ENCODE results near the gene EFCC1. TPM values are rescaled to one million over a fixed set of nuclear protein-coding genes. Genes with fewer than 3 reads are reported as not detected.

The EFCC1 gene
- total and polyA plus RNA-seq, 2 of the 13 experiments (the other 11 are each of a cell fraction or from before 2014, with no cell fraction given) = not detected

- no peak for TF ChIP-seq CCAR2 (optimal IDR thresholded peaks at IDR 0.05; ENCODE audit: low read depth, low read length)
- no peak for TF ChIP-seq ZMYM3 (CRISPR knock-in tag; IDR thresholded peaks at IDR 0.05)
- TF ChIP-seq CREB1 (IDR thresholded peaks at IDR 0.05) = peak; percentile 30; the same call in 1 of the 2 replicates
- no peak for TF ChIP-seq CREB1 (CRISPR knock-in tag; IDR thresholded peaks at IDR 0.05)
- no peak for TF ChIP-seq NONO (IDR thresholded peaks at IDR 0.05)
- no peak for TF ChIP-seq NONO (CRISPR knock-in tag; conservative IDR thresholded peaks at IDR 0.05)
- TF ChIP-seq IKZF5 (CRISPR knock-in tag; IDR thresholded peaks at IDR 0.05) = 0 out of 2 replicates have a peak, but pooled peaks have one; percentile 30
- TF ChIP-seq GMEB1 (CRISPR knock-in tag; IDR thresholded peaks at IDR 0.05; ENCODE audit: borderline replicate concordance) = peak; percentile 44; the same call in 1 of the 2 replicates
- TF ChIP-seq CTCF (CRISPR knock-in tag; IDR thresholded peaks at IDR 0.05) = peak; percentile 66
- TF ChIP-seq TEAD3 (CRISPR knock-in tag; optimal IDR thresholded peaks at IDR 0.05; ENCODE audit: borderline replicate concordance) = no peak
- no peak for TF ChIP-seq ZNF225 (CRISPR knock-in tag; IDR thresholded peaks at IDR 0.05)
- 0 out of 2 replicates have a peak, but pooled peaks have one; percentile 32 for TF ChIP-seq MXD1 (CRISPR knock-in tag; IDR thresholded peaks at IDR 0.05)
- 0 out of 2 replicates have a peak, but pooled peaks have one; percentile 38 for TF ChIP-seq ZNF451 (CRISPR knock-in tag; IDR thresholded peaks at IDR 0.05)
- TF ChIP-seq ISL2 (CRISPR knock-in tag; IDR thresholded peaks at IDR 0.05) = no peak
- 0 out of 2 replicates have a peak, but pooled peaks have one; percentile 27 for TF ChIP-seq CCDC6 (CRISPR knock-in tag; IDR thresholded peaks at IDR 0.05)
- TF ChIP-seq NR2F2 (IDR thresholded peaks at IDR 0.05; ENCODE audit: borderline replicate concordance, low read depth) = no peak
- TF ChIP-seq TRIM22 (IDR thresholded peaks at IDR 0.05) = no peak
- TF ChIP-seq ZNF704 (CRISPR knock-in tag; IDR thresholded peaks at IDR 0.05; ENCODE audit: borderline replicate concordance) = 0 out of 2 replicates have a peak, but pooled peaks have one; percentile 23
- 0 out of 2 replicates have a peak, but pooled peaks have one; percentile 24 for TF ChIP-seq ZNF768 (CRISPR knock-in tag; IDR thresholded peaks at IDR 0.05)
- TF ChIP-seq ZFP37 (CRISPR knock-in tag; IDR thresholded peaks at IDR 0.05; ENCODE audit: borderline replicate concordance) = 0 out of 2 replicates have a peak, but pooled peaks have one; percentile 68
These were observed 25.8 kb downstream of the EFCC1 start (continued) for GRCh38 chr3:129026728-129027543.

All from HepG2 (cell line).